Suppressor macrophage treated with lipopolysaccharide for 1 hour (primary cell): ENCODE measurements around the gene BOD1L2.
A peak's percentile ranks its signal among the peaks of the same experiment; 100 is the strongest.

Experiments used
- DNase-seq, 3 donors: peaks; one replicate each; pipeline ENCODE4 v3.0.0-alpha.2; 2020 to 2022

Gene BOD1L2

DNA sequence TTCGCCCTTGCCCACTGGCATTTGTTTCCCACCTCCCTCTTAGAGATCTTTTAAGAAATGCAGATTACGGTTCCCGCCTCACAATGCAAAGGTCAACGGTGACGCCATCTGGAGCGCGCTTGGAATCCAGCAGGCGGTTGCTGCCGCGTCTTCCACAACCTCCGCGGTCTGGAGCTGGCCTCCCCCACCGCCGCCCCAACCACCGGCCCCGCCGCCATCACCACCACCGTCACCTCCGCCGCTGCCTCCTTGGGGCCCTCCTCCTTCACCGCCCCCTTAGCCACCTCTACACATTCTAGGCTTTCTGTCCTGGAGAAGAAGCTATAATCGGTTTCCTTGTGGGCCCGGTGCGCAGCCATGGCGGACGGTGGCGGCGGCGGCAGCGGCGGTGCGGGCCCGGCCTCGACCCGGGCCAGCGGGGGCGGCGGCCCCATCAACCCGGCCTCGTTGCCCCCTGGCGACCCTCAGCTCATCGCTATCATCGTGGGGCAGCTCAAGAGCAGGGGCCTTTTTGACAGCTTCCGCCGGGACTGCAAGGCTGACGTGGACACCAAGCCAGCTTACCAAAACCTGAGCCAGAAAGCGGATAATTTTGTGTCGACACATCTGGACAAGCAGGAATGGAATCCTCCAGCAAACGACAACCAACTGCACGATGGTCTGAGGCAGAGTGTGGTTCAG lies at the start of gene BOD1L2:
BOD1L2 (plus strand) TSS at position 132 of the 681 bp plus-strand sequence; CDS start at position 358, 226 bp downstream.
- DNase-seq = no peak

DNA sequence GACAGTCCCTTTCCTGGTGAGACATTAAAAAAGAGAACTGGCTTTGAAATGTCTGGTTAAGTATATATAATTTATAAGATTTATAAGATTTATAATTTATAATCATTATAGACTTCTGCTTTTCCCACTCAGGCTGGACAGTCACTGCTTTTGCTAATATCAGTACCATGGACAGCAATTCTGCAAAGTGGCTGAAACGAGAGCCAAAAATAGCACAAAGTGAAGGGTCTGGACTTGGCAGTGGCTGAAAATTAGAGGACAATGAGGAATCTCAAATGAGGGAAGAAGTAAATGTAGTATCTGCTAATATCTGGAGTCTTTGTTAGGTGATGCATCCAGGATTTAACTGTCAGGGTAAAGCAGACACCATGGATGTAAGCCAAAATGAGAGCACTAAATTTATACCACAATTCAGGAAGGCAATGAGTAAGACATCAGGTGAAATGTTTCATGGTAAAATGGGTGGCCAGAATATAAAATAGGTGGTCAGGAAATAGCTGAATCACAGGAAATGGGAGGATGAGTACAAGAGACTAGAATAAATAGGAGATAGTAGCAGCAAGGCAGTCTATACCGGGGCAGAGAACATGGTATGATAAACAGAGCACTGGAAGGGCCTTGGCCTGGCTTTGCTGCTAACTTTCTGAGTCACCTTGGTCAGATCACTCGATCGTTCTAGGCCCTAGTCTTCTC lies 39.6 kb upstream of the BOD1L2 start:
- DNase-seq = peak; percentile 37 to 68 (median 47)

DNA sequence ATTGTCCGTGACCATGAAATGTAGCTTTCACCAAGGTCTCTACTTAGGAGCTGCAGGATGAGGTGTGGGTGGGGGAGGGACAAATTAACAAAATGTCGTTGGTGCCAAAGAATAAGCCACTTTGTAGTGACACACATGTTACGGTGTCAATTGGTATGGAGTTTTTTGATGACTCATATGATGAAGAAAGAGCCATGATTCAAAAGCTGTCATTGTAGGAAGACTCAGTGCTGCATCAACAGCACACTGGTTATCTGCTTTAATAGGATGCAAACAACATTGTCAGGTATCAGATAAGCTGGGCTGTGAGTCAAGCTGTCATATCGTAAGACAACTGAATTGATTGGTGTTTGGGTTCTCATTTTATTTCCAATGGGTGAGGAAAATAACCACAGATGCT lies 36.6 kb upstream of the BOD1L2 start:
- peak in 1 of 3 donors; percentile 23 for DNase-seq

DNA sequence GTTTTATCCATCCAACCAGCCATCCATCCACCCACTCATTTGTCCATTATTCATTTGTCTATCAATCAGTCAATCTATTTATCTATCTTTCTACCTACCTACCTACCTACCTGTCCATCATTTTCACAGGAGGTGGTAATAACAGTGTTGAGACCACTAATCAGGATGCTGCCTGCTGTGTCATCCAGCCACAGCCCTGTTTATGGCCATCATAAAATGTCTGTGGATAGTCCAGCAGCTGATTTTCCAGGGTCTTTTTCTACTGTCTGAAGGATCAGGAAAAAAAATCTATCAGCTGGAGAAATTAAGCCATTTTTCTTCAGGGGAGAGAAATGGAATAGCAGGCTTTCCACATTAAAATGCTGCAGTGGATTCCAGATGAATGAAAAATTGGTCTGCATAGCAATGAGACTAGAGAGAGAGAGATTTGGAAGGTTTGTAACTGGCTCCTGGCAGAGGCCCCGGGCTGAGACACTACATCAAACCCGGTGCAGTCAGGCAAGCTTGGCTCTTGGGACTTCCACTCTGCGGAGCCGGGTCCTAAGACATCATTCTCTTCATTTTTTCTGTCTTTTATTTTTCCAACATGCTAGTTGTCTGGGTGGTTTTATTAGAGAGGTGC lies 33.0 kb upstream of the BOD1L2 start:
- DNase-seq = no peak

DNA sequence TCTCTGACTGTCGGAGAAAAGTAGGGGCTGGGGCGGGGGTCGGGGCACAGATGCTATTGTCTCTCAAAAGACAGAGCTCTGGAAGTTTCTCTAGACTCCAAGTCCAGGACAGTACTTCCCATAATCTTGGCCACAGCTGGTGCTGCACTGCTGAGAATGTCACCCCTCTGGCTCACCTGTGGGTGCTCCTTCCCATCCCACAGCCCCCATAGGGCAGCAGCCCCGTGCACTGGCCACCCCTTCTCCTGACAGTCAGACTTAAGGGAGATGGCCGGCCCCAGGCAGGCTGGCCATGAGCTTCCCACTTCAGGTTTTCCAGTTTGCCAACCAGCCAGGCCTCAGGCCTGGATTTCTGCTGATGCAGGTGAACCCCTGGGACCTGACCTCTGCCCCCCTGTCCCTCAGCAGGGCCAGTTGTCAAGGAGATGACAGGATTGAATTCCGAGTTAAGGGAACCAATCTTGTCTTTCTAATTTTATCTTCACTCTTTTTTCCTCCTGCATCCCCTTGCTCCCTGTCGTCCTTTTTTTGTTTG lies 30.2 kb upstream of the BOD1L2 start:
- no peak for DNase-seq

DNA sequence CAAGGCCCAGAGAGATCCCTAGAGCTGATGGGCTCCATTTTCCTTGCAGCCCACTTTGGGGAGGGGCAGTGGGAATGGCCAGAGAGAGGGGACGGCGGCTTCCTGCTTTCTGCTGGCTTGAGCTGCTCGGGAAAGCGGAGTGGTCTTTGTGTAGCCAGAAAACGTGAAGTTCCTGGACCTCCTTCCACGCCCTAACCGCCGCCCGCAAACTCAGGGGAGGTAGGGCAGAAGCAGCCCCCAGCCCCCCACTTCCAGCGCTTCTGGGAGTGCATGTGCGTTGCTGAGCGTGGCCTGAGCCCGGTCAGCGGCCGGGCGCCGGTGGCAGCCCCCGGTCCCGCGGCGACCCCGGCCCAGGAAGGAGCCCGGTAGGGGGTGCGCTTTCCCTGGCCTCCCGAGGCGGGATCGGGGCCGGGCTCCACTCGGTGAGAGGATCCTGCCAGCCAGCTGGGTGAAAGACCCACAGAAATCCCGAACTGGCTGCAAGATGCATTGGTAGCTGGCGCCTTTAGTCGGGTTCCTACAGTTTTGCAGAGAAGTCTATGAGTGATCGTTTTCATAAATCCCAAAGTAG lies 25.3 kb upstream of the BOD1L2 start:
- no peak for DNase-seq

DNA sequence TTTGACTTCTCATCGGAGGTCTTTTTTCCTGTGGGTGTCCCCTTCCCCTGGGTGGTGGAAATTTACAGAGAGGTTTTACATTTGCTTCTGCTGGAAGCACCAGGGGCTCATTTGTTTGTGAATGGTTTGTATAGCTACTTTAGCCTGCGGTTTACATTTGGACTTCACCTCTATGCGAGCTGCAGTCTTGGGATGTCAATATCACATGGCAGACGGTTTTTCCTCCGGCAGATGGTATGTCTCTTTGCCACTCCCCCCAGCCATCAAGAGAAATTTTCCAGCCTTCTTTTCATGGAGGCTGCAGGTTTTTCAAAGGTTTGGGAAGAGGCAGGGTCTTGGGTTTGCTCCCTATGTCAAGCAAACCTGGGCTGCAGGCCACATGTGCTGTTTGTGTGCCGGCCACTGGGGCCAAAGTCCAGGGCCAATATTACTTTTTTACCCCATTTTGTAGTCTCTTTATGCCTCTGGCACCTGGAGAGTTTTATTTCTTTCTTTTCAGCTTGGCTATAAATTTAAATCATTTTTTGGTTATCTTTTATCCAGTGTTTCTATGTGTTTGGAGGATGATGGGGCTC lies 23.9 kb upstream of the BOD1L2 start:
- DNase-seq = no peak

DNA sequence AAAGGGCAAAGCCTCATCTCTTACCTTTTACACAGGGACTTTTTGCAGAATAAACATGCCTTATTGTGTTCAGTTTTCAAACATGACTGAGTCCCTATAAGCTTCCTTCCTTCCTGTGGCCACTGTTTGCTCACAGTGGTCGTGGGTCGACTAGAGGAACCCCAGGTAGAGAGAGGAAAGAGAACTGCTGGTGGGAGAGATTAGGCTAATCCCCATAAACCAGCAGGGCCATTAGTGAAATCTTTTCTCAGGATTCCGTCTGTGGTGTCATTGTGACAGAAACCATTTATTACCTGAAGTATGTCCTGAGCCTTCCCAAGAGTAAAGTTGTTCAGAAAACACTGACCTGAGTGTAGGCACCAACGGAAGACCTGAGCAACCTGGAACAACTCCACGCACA lies 21.3 kb upstream of the BOD1L2 start:
- no peak for DNase-seq

DNA sequence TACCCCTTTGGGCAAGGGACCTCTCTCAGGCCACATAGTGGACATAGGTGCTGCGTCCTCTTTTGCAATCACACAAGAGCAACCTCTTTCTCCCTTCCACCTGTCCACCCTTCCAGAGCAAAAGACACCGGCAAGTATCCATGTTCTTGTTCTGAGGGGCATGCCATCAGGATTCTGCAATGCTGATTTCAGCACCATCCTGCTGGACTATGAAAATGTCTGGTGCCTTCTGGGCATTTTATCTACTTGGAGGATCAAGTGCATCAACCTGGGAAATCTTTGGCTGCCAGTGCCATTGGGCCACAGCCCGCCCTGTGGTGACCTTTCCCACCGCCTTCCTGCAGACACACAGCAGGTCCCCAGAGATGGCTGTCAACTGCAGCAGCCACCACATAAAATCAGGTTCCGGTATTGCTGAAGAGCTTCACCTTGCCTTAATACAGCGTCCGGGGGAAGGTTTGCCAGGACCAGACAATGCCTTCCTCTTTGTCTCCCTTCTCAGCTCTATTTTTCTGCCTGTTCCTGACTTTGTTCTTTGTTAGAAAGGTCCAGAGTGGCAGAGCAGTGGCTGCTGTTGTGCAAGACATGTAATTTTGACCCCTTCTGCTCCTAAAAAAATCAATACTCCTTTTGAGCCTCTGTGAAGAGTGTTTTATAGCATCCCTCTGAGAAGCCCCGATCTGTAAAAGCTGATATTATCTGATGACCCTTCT lies 18.5 kb upstream of the BOD1L2 start:
- no peak for DNase-seq

DNA sequence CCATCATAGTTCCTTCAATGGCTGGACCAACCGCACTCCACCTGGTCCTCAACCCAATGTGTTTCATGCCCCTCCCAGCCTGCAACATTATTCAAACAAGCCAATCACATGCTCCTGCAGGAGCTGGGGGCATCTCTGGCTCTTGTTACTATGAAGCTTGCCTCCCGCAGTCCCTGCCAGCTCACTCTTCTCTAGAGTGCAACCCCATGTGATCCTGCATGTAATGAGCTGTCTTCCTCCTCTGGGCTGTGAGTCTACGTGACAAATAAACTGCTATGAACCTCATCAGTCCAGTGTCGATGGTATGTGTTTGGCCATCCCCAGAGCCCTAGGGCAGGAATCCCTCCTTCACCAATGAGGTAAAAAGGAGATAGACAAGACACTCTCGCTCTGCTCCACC lies 15.8 kb upstream of the BOD1L2 start:
- no peak for DNase-seq

DNA sequence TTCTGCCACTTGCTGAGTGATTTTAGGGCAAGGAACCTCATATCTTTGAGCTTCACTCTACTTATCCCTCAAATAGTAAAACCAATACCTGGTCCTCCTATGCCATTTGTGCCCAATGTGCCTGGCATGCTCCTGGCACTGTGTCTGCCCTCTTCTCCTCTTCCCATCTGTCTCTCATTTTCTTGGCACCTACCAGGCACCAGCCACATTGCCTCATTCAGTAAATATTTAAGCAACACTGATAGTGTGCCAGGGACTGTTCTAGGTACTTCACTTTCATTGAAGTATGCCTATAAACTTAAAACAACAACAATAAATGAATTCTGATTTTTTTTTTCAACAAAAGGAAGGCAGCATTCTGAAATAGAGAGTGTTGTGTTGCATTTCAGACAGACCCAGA lies 15.1 kb upstream of the BOD1L2 start:
- DNase-seq = no peak

DNA sequence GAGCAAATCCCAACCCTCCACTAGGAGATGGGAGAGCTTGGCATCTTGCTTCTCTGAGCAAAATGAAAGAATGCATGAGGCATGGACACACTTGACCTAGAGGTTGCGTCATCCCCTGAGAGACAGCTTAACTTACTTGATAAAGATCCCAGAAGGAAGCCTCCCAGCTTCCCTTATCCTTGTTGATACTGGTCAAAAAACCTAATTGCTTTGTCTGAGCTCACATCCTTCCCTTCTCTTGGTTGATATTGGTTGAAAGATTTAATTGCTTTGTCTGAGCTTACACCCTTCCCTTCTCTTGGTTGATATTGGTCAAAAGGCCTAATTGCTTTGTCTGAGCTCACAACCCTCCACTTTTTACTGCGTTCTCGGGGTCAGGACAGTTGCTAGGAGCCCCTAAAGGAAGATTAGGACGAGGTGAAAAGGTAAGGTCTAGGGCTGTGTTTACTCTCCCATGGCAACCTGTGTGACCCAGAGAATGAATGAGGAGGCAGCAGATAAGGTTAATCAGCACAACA lies 12.2 kb upstream of the BOD1L2 start:
- DNase-seq = no peak

DNA sequence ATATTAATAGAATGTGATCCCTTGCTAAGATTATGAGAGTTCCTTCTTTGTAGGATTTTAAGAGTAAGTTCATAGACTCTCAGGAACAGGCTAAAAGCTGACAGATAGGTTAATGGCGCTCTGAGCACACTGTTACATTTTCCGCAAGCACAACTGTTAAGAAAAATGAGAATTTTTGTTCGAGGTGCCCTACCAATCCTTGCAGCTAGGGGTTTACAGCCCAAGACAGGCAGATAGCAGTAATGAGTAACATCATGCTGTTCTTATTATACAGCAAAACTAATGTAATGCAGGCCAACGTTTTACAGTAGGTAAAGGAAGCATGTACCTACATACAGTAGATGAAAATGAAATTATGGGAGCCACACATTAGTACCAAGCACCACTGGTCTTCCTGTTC lies 11.2 kb upstream of the BOD1L2 start:
- no peak for DNase-seq

DNA sequence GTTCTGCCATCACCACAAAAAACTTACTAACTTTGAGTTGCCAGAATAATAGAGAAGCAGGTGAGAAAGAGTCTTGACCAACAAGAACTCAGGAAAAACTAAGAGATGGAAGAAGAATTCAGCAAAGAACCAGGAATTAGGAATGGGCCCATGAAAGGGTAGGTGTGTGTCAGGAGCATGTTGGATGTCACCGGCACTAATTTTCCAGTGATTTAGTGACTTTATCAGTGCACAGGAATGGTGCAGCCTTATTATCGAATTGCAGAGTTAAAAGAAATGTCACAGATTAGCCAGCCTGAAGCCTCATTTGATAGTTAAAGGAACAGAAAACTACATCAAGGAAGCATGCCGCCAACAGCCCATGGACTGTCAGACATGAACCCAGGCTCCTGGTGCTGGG lies 9.0 kb upstream of the BOD1L2 start:
- no peak for DNase-seq

DNA sequence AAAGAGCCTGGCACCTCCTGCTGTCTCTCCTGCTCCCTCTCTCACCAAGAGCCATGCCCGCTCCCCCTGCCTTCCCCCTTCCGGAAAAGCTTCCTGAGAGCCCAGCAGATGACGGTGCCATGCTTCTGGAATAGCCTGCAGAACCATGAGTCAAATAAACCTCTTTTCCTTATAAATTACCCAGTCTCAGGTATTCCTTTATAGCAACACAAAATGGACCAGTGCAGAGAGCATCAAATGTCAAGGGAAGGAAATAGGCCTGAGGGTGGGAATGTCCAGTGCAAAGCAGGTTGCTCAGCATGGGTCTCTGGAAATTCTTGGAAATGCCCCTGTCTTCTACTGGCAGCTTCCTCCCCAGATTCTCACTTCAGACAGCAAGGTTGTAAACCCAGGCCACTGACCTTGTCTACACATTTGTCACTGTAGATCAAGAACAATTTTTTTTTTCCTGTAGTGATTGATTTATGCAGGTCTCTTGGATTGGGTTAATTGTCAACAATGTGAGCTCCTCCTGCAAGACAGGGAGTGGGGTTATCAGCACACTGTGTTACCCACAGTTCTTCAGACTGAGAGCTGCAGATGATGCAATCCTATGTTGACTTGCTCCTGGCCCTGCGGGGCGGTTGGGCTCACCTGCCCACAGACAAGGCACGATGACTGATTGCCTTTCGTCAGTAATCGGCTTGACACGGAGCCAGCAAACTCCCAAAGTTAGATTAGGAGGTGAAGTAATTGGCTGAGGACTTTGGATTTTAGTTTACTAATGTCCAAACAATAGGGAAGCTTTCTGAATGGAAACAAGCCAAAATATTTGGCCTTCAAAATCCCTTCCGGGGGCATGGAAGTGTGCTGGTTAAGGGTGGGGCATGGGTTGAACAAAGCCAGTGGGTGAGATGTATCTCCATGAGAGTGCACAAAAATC lies 5.4 kb upstream of the BOD1L2 start:
- no peak for DNase-seq

DNA sequence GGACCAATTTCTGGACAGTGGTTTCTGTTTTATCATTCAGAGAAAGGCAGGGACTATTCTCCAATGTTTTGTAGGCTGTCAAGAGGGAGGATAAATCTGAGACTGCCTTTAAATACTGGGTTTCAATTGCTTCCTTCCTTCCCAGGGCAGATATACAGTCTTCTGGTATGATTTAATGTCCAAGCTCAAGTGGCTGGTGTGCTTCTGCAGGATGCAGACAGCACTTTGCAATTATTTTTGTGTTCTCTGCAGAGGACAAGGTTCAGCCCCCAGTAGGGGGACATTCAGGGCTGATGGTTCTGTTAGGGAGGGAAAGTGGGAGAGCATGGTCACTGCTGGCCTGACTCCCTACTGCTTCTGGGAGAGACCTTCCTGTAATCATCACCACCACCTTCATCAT lies 4.6 kb upstream of the BOD1L2 start:
- DNase-seq = no peak

DNA sequence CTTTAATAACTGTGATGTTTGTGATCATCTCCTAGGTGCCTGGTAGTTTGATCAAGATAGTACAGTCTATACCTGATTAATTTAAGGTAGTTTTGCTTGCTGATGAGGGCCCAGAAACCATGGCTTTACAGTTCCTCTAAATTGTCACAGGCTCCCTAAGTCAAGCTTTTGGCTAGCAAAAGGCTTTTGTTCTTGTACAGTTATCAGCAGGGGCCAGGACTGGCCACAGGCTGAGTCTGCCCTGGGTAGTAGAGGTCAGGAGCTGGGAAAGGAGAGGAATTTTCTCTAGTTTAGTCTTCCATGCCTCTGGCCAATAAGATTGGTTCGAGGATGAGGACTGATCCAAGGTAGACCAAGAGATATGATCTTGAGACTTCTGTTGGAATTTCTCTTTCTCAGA lies 3.6 kb upstream of the BOD1L2 start:
- no peak for DNase-seq

DNA sequence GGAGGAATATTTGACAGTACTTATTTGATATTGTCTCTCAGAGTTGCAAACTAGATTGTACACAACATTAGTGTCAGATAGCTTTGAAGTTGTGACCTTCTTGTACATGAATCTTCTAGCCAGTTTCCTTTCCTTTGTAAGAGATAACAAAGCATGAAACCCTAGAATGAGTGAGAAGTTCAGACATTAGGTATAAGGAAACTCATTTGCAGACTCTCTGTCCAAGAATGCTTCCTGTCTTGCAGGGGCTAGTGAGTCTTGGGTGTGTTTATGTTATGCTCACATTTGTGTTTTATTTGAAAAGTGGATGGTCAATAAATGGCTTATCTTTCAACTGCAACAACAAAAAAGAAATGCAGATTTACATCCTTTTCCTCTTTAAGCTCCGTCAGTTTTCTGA lies 1.4 kb downstream of the BOD1L2 start:
- DNase-seq = no peak

DNA sequence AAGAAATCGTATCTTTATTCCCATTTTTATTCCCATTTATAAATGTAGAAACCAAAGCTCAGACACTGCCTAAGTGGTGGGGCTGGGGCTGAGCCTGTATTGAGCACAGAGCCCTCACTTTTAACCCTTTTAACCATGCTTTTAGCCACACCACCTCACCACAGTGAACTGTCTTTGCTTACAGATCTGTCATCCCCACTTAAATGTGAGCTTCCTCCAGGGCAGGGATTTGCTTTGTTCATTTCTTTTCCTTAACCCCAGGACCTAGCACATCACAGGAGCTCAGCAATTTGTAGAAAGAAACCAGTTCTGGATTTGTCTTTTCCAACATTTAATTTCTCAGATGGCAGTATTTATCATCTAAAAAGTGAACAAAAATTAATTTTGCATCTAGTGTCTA lies 2.2 kb downstream of the BOD1L2 start:
- DNase-seq = no peak

DNA sequence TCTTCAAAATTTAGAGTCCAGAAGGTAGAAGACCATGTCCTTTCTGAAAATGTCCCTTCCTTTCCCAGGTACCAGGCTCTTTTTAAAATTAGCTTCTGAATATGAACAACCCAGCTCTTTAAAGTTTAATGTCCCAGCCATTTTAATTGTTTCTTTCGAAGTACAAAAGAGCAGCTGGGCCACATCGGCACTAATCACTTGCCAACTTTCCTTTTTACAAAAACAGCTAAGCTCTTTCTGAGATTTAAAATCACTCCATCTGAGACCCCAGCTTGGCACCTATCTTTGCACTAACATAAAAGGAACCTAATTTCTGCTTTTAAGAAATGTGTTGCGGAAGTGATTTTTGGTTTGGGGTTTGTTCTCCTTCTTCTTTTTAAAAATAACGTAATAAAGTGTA lies 2.6 kb downstream of the BOD1L2 start:
- peak in 2 of 3 donors; percentile 30 to 31 for DNase-seq

DNA sequence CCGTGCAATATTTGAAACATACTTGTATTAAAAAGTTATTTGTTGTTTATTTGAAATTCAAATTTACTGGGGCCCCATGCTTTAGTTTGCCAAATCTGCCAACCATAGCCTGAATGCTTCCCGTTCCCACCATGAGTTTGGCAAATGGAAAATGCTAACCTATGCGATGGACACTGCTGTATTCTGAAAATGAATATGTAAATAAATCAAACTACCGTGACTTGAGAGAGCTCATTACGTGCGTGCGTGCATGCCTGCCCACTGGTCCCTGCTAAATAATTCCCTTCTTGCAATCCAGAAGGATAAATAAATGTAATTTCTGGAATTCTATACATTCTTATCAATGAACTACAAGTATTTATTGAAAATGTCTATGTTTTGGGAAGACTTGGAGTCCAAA lies 3.2 kb downstream of the BOD1L2 start:
- no peak for DNase-seq
